Stimulated activated CD4-positive, alpha-beta T cell treated with anti-CD3 and anti-CD28 coated beads, Interleukin-4, amount 100 ng/mL, for 48 hours (primary cell): ENCODE measurements around the gene GCM1.
"Not testable (repeated sequence)": the region's sequence is repeated elsewhere in the genome, so short reads cannot be mapped to it uniquely, and the experiment has no call there.

Experiments used
- DNase-seq, 2 donors: peaks; one replicate each; pipeline ENCODE4 v3.0.0-alpha.2; 2020; ENCODE audit warnings: low read depth in 2 of 2

Gene GCM1, protein sequence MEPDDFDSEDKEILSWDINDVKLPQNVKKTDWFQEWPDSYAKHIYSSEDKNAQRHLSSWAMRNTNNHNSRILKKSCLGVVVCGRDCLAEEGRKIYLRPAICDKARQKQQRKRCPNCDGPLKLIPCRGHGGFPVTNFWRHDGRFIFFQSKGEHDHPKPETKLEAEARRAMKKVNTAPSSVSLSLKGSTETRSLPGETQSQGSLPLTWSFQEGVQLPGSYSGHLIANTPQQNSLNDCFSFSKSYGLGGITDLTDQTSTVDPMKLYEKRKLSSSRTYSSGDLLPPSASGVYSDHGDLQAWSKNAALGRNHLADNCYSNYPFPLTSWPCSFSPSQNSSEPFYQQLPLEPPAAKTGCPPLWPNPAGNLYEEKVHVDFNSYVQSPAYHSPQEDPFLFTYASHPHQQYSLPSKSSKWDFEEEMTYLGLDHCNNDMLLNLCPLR

DNA sequence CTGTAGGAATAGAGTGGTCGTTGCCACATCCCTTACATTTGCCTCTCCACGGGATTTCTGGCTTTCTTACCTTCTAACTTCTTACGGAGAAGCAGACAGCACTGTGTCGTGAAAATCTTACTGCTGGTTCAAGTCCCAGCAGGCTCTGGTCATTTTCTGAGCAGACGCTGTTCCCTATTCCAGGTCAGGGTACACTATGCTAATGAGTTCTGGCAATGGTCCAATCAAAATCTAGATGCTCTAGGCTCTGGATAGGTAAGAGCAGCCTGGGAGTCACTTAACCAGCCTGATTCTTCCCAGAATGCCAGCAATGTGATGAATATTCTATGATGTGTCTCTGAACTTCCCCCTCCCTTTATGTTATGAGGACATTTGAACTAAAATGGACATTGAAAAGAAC, at the start of gene GCM1:
GCM1 (minus strand) TSS at position 158 of the 400 bp plus-strand sequence. CDS start 3,209 bp downstream, outside the sequence.
- no peak for DNase-seq

DNA sequence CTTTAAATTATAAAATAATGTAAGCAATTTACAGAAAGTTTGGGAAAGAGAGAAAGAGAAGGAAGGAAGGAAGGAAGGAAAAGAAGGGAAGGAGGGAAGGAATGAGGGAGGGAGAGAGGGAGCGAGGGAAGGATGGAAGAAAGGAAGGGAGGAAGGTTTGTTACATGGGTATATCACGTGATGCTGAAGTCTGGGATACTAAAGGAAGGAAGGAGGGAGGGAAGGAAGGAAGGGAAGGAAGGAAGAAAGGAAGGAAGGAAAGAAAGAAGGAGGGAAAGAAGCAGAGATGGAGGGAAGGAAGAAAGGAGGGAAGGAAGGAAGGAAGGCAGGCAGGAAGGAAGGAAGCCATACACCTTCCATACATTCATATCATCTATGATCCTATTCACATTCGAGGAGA, 48.9 kb upstream of the GCM1 start:
- no peak for DNase-seq

DNA sequence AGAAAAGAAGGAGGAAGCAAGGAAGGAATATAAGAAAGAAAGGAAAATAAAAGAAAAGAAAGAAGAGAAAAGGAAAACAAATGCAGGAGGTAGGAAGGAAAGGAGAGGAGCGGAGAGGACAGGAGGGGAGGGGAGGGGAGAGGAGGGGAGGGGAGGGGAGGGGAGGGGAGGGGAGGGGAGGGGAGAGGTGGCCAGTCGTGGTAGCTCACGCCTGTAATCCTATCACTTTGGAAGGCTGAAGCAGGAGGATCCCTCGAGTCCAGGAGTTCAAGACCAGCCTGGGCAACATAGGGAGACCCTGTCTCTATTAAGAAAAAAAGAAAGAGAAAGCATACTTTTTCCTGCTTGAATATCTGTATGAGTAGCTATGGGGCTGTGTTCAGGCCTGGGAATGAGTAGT, 46.4 kb upstream of the GCM1 start:
- no peak for DNase-seq

DNA sequence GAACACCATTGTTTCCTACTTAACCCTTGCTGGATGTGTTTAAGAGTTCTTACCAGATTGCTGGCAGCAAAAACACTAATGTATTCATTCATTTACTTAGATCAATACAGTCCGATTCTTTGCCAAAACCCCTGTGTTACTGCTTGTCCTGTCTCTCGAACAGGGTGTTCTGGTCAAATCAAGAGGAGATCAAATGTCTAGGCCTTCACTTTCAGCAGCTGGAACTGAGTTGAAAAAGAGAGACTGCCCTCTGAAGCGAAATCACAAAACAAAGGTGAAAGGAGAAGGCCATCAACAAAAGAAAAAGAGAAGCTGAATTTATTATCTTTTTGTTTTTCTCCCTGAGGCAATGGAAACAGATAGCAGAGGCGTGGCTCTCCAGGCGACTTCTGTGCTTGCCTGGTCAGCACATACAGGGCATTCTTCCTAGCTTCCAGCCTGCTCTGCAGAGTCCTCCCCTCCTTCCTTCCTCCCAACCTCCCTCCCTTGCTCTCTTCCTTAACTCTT, 44.1 kb upstream of the GCM1 start:
- no peak for DNase-seq

DNA sequence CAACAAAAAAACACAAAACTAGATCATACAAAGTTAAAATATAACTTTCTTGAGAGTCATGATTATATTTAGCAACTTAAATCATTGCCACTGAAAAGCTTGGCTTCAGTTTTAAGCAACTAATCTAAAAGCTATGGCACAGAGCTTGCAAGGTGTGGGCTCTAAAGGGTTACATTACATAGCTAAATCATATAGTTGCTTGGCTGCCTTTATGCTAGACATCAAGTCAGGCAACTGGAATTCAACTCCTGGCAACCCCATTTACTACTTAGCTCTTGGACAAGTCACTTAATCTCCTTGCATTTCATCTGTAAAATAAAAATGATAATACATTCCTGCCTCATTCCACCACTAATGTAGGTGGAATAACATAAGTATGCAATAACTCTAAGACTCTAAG, 40.9 kb upstream of the GCM1 start:
- no peak for DNase-seq

DNA sequence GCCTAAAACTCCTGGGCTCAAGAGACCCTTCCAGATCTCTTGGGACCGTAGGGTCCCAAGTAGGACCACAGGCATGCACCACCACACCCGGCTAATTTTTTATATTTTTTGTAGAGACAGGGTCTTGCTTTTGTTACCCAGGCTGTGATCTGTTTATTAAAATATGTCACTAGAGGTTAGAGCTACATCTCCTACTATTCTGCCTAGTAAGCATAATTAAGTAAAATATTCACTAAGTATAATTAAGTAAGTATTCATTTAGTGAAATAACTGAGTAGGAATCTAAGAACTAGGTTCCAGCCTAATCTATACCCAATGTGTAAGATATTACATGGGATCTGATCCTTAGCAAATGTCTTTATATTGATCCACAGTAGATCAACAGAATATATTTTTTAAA, 40.2 kb upstream of the GCM1 start:
- DNase-seq: no peak

DNA sequence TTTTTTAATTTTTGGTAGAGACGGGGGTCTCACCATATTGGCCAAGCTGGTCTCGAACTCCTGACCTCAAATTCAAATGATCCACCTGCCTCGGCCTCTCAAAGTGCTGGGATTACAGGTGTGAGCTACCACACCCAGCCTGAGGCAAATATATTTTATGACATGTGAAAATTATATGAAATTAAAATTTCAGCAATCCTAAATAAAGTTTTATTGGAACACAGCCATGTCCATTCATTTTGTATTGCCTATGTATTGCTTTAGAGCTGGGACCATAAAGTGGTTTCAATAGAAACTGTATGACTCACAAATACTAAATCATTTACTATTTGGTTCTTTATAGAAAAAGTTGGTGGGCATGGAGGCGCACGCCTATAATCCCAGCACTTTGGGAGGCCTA, 32.0 kb upstream of the GCM1 start:
- no peak for DNase-seq

DNA sequence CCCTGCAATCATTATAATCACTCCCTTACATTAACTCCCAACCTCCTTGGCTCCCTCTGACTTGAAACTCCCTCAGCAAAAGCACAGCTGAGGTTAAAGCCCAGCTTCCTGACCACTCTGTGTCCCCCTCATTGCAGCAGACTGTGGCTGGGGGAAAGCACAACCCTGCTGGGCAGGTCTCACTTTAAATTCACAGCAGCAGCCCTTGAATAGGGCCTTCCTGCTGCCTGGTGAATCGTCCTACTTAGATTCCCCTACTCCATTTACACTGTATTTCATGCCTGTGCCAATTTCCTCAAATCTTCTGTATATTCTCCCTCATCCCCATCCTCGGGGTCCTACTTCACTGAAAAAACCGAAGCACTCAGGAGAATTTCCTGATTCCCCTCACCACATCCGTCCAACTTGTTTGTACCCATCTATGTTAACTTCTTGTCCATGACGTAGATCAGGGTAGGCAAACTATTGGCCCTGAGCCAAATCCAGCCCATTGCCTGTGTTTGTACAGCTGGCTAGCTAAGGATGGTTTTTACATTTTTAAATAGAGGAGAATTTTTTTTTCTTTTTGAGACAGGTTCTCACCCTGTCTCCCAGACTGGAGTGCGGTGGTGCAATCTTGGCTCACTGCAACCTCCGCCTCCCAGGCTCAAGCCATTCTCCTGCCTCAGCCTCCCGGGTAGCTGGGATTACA, 31.5 kb upstream of the GCM1 start:
- no peak for DNase-seq

DNA sequence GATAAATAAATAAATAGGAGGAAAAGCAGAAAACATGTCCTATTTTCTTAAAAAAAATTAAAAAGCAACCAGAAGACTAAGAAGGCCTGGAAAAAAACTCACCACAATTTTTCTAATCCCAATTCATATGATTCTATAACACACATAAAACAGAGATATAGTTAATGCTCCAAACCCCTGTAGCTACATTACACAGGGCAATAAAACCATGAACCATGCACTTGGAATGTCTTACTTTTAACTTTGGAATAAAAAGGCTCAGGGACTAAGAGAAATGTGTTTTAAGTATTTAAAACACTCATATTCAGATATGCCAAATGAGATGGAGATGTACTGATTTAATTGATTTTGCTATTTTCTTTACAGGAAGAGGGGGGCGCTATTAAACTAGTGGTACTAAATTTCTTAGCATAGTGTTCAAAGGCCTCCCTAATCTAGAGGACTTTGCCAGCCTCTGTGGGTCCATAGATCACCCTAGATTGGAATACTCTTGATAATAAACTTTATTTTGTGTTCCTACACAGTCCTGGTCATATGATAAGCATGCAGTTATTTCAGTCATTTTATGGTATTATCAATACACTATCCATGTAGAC, 30.3 kb upstream of the GCM1 start:
- DNase-seq: no peak

DNA sequence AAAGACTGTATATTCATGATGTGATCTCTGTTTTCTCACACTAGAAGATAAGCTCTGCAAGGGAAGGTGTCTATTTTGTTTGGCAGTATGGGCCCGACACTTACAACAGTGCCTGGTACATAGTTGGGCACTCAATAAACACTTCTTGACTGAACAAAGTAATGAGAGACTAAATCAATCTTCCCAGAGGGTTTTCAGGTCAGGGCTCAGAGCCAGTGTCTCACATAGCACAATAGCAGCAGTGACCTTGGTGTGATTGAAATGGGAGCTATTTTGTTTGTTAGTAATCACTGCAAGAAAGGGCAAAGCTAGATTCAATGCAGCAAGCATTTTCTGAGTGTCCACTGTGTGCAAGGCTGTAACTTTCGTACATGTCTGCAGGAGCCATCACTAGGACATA, 26.4 kb upstream of the GCM1 start:
- DNase-seq: no peak

DNA sequence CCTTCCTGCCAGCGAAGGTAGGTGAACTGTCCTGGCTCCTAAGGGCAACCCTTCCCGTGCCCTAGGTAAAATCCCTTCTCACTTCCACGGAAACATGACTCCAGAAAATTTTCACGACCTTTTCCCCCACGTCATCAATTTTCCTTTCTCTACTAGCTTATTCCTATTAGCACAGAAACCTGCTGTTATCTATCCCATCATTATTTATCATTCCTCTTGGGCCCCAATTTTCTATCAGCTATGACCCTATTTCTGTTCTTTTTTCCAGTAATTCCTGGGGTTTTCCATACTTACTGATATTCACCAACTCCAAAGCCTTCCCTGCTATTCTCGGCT, 23.8 kb upstream of the GCM1 start:
- DNase-seq: no peak

DNA sequence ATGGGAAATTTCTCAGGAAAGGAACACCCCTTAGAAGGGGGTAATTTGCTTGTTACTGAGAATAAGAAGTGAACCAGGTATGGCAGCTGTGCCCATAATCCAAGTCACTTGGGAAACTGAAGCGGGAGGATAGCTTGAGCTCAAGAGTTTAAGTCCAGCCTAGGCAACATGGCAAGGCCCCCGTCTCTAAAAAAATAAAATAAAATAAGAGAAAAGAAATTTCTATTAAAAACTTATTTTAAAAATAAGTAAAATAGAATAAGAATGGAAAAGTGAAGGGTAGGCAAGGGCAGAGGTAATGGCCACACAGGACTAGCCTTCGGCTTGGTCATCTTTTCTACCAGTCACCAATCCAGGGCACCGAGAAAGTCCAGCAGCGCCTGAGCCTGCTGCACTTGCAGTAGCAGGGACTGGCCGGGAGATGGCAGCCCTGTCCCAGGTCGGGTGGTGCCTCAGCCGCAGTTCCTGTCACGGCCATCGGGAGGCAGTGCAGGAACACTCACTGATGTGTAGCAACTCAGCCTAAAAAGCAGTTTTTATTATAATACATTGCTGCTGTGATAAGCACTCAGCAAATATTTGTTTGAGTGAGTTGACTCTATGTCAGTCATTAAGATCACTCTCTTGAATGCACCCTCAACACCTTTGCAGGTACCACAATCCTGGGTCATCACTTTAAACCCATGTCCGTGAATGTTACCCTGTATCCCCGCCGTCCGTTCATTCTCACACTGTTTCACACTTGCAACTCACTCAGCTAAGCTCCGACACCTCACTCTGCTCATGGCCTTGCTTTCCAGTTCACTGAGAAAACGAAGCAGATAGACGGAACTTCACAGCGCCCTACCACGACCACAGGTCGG, 23.2 kb upstream of the GCM1 start:
- peak; percentile 84 to 90 for DNase-seq

DNA sequence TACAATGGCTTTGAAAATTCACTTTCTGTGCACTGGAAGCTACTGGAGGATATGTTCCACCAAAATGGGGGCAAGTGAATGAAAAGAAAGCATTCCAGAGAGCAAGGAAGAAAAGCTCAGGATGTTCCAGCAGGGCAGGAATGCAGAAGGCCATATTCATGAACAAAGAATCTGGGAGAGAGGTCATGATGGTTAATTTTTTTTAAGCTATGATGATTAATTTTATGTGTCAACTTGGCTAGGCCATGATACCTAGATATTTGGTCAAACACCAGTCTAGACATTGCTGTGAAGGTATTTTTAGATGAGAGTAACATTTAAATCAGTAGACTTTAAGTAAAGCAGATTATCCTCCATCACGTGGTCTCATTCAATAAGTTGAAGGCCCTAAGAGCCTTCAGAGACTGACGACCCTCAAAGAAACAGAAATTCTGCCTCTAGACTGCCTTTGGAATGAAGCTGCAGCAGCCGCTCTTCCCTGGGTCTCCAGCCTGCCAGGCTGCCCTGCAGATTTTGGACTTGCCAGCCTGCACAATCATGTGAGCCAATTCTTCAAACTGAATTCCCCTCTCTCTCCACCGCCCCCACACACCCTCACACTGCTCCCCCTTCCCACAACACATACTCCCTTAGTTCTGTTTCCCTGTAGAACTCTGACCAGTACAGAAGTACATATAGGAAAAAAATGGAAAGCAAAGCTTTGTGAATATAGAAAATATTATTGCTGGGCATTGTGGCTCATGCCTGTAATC, 20.1 kb upstream of the GCM1 start:
- DNase-seq: no peak

DNA sequence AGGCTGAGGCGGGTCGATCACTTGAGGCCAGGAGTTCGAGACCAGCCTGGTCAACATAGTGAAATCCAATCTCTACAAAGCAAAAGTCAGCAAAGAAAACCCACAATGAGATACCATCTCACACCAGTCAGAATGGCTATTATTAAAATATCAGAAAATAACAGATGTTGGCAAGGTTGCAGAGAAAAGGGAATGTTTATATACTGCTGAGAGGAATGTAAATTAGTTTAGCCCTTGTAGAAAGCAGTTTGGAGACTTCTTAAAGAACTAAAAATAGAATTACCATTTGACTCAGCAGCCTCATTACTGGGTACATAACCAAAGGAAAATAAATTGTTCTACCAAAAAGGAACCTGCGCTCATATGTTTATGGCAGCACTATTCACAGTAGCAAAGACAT, 16.7 kb upstream of the GCM1 start:
- no peak for DNase-seq

DNA sequence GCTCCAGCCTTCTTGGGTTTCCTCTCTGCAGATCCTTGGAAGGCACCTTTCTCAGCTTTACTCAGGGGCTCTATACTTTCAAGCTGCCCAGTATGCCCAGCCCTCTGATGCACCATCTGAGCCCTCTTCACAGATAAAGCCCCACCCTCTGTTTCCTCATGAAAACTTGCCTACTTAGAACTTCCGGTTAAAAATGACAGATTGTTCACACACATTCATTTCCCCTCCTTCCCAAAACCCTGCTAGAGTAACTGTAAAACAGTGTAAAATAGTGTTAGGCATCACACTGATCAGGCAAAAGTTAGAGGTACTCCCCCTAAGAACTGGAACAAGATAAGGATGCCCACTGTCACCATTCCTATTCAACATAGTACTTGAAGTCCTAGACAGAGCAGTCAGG, 14.0 kb upstream of the GCM1 start:
- no peak for DNase-seq

DNA sequence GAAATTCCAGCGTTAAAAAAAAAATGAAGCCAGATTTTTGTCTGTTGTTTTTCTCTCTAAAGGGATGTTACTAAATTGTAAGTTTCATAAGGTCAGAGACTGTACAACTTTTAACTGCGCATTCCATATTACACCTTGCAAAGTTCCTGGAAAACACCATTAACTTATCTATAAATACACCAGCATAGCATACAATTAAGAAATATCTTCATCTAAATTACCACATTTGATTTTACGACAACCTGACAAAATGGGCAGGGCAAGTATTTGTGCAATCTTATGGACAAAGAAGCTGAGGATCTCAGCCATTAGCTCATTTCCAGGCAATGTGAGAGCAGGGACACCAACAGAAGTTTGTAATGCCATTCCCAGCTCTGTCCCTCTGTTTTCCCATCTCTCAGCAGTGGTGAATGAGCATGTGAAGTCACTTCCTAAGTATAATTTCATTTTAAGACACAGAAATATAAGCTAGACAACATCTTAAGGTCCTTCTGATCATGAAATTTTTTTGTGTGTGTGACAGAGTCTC, 12.9 kb upstream of the GCM1 start:
- no peak for DNase-seq

DNA sequence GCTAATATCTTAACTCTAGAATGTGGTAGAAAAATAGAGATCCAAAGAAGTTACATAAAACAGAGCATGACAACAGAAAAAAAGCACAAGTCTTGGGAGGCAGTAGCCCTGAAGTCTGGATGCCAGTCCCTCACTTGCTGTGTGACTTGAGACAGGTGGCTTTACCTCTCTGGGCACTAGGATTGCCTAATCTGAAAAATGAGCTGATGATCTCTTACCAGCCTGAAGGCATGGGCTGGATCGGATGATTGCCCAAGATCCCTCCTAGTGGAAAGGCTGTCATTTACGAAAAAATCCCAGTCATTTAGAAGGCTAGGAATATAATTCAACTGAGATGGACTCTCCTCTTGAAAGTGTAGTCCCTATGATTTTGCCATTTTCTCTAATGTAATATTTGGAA, 10.9 kb upstream of the GCM1 start:
- no peak for DNase-seq

DNA sequence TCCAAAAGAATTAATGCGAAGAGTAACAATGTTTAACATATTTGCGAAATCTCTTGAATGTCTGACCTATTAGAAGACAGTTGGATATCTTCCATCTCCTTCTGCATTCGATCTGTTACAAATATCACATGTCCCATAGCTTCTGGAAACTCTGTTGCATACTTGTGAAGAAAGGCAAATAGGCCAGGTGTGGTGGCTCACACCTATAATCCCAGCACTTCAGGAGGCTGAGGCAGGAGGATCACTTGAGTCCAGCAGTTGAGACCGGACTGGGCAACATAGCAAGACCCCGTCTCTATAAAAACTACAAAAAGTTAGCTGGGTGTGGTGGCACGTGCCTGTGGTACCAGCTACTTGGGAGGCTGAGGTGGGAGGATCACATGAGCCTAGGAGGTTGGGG, 9.4 kb upstream of the GCM1 start:
- not testable (repeated sequence) for DNase-seq

DNA sequence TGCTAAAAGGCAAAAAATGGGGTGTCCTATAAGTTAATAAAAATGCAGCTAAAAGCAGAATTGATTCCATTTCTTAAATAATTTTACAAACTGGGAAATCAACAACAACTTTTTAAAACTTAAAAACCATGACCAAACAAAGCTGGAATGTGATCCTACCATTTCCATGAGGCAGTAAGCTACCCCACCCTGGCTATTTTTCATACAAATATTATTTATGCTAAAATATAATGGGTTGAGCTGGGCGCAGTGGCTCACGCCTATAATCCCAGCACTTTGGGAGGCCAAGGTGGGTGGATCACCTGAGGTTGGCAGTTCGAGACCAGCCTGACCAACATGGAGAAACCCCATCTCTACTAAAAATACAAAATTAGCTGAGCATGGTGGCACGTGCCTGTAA, 6.6 kb upstream of the GCM1 start:
- DNase-seq: not testable (repeated sequence)

DNA sequence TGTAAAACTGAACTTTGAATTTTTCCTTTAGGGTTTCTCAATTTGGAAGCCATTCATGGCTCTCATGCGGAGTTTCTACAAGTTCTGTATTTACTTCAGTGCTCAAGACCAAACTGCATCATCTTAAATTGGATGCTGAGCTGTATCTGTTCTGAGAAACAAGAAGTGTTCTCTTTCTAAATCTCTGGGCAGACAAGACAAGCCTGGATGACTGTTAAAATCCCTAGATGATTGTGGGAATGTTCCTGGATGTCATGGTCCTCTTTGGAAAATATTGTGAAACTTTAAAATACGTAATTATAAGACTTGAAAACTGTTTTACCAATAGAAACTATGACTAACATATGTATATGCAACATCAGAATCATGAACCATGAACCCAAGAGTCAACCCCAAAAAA, 6.2 kb upstream of the GCM1 start:
- no peak for DNase-seq

DNA sequence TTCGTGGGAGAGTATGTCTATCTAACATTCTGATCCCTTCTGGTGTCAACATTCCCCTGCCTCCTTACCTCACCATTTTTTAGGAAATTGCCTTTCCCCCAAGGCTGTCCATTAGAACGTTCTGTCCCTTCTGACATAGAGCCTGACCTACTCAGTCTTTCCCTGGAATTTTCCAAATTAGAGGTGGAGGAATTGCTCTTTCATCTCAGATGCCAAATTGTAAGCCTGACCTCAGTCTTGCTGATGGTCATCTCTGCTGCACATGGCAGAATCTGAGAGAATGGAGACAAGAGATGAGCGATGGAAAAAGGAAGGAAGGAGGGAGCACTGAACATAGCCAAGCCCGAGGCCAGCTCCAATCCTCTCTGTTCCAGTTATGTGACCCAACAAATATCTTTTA, 5.4 kb upstream of the GCM1 start:
- DNase-seq: no peak
